GM19438 (cell line): ENCODE data around the gene USP37.

Experiments used
- ATAC-seq: cut with Tn5 transposase; IDR thresholded peaks from one replicate; pipeline ENCODE4 v1.9.1; 2021; ENCODE audit warnings: low read depth; ENCODE audit not compliant: unreplicated experiment

The USP37 gene, protein sequence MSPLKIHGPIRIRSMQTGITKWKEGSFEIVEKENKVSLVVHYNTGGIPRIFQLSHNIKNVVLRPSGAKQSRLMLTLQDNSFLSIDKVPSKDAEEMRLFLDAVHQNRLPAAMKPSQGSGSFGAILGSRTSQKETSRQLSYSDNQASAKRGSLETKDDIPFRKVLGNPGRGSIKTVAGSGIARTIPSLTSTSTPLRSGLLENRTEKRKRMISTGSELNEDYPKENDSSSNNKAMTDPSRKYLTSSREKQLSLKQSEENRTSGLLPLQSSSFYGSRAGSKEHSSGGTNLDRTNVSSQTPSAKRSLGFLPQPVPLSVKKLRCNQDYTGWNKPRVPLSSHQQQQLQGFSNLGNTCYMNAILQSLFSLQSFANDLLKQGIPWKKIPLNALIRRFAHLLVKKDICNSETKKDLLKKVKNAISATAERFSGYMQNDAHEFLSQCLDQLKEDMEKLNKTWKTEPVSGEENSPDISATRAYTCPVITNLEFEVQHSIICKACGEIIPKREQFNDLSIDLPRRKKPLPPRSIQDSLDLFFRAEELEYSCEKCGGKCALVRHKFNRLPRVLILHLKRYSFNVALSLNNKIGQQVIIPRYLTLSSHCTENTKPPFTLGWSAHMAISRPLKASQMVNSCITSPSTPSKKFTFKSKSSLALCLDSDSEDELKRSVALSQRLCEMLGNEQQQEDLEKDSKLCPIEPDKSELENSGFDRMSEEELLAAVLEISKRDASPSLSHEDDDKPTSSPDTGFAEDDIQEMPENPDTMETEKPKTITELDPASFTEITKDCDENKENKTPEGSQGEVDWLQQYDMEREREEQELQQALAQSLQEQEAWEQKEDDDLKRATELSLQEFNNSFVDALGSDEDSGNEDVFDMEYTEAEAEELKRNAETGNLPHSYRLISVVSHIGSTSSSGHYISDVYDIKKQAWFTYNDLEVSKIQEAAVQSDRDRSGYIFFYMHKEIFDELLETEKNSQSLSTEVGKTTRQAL

DNA sequence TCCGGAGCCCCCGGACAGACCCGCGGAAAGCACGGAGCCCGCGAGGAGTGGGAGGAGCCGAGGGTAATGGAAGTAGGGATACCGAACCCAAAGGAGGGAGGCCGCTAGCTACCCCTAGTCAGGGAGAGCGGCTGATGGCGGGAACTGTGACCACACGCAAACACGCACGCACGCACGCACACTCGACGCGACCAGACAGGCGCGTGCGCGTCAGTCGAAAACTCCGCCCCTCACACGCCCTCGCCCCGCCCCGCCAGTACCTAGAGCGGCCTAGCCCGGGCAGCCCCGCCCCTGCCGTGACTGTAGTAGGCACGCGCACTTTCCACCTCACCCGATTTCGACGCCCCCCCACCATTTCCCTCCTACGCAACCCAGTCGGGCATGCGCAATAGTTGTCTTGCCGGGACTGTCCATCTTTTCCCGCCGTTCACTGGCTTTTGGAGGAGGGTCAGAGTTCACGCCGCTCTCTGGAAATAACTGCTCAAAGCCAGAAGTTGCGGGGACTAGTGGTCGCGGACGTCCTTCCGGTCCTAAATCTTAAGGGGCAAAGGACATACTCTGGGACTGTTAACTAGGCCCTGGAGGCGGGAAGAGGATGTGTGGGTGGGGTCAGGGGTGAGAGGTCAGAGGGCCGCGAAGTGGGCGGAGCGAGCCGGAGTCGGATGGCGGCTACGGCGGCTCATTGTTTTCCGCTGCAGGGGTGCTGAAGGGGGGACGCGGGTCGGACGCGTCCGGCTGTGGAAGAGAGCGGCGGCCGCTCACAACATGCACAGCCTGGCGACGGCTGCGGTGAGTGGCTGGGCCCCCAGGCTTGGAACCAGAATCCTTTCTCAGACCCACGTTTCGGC is at the start of gene USP37, which contains the start of gene CNOT9:
Gene USP37, minus strand, starts transcription at position 162 of the 848 bp plus-strand sequence. CDS start 9,698 bp downstream, outside the sequence.
Gene CNOT9, plus strand, starts transcription at position 650 of the 848 bp plus-strand sequence. Its CDS starts 116 bp downstream, at position 766.
- peak; percentile 72 for ATAC-seq

DNA sequence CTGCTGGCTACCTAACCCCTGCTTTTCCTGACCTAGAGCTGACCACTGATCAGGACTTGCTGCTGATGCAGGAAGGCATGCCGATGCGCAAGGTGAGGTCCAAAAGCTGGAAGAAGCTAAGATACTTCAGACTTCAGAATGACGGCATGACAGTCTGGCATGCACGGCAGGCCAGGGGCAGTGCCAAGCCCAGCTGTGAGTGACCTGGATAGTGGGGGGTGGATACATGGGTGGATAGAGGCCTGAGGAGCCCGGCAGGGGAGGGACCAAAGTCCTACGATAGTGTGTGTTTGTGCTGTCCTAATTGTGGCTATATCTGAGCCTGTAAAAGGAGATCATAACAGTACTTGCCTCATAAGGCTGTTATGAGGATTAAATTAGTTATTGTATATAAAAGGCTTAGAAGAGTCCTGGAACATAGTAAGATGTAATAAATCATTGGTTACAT is 47.7 kb upstream of the USP37 start:
- no peak for ATAC-seq

DNA sequence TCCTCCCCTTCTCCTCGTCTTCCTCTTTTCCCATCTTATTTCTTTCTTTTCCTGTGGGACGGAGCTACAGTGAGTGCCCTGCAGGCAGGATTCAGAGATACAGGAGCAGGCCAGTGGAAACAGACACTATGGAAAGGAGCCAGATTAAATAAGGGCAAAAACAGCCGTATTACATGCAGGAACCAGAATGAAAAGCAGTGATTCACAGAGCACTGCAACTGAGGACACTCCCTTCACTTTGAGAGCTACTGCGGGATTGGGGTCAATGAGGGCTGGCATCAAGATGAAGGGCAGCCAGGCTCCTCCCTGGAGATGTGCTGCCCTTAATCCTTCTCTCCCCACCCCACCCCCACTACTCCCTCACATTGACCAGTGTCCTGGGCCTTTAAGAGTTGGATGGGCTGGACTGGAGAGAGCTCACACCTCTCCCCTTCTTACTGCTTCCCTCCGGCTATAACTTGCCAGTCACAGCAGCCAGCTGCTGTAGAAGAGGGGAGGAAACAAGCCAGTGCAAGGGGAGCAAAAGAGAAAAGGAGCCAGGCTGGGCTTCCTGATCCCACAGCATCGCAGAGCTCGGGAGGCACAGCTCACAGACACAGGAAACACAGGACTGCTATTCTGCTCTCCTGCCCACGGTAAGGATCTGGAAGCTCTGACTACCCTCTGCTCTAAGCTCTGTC is 39.4 kb upstream of the USP37 start, which contains the start of gene PLCD4:
Gene PLCD4, plus strand, starts transcription at position 464 of the 680 bp plus-strand sequence. CDS start 7,841 bp downstream, outside the sequence.
- no peak for ATAC-seq

DNA sequence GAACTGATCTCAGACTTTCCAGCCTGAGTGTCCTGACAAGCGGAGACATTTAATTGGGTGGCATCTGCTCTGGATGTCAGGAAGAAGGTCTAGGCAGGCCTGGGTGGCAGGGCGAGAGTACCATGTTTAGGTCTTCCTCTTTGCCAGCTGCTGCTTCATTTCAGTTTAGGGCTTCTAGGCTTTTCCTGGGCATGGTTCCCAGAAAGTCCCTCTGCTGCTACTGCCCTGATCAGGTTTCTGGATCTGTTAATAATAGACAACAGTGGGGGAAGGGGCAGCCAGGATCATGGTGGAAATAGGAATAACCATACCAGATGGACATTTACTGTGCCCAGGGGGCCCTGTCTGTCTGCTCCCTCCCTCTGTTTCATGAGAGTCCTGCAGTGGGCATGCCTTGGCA is 37.3 kb upstream of the USP37 start:
- ATAC-seq, result no peak

DNA sequence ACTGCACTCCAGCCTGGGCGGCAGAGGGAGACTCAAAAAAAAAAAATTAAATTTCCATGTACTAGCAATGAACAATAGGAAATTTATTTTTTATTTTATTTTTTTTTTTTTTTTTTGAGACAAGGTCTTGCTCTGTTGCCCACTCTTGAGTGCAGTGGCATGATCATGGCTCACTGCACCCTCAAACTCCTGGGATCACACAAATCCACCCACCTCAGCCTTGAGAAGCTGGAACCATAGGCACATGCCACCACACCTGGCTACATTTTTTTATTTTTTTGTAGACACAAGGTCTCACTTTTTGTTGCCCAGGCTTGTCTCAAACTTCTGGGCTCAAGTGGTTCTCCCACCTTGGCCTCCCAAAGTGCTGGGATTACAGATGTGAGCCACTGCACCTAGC is 17.4 kb upstream of the USP37 start:
- ATAC-seq, result no peak

DNA sequence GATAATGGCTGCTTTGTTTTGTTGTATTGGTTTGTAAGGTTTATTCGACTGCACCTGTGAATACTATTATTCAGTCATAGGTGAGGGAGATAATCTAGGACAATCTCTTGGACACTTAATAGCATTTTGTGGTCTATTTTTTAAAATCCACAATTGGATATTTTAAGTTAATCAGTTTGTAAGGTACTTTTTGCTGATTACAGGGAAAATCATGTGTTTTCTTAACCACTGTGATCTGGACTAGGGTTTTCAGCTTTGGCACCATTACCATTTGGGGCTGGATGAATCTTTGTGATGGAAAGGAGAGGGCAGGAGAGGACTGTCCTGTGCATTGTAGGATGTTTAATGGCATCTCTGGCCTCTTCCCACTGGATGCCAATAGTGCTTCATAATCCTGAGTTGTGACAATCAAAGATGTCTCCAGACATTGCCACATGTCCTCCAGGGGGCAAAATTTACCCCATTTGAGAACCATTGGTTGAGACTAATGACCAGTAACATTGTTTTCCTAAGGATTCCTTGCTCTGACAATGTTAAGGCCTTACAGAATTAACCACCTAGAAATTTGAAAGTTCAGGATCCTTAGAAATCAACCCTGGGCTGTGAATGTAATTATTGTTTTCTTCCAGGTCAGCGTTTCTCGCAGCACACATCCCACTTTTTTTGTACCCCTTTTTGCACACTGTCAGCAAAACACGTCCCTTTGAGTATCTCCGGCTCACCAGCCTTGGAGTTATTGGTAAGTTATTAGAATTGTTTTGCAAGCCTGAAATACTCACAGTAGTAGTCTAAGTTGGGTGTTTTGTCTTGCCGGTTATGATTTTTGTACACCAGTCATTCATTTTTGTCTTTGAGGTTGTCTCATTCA is 16.1 kb upstream of the USP37 start:
- no peak for ATAC-seq

DNA sequence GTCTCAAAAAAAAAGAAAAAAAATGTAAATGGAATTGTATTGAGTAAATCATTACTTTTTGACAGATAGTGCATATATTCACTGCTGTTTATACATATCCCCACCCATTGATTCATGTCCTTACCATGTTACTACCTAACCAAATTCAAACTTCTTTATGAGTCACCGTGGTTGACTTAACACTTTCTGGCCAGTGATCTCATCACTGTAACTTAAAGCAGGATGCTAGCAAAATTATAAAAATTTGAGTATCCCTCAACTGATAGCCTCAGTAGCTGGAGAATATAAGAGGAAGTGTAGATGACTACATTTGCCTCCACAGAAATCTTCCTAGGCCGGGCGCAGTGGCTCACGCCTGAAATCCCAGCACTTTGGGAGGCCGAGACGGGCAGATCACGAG is 13.9 kb upstream of the USP37 start:
- ATAC-seq, result no peak

DNA sequence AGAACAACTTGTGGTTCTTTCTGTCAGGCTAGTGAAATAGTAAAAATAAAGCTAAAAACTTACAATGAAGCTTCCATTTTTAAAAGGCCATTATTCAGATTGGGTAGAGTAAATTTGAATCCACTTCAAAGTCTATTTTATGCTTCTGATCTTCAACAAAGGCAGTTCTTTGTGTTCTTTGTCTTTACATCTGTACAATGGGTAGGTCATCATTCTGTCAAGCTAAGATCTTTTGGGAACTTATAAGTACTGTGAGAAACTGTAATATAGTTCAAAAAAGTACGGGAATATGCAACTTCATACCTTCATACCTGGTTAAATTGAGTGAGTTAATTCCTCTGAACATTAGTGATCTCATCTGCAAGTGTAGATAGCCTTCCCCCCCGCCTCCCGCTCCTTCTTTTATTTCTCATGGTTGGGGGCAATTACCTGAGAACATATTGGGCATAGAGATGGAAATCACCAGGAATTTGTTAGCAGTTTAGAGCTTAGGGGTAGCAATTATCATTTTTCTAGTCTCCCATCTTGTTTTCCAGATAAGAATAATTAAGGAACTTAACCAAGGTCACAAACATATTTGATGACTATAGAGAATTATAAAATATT is 10.2 kb upstream of the USP37 start:
- no peak for ATAC-seq

DNA sequence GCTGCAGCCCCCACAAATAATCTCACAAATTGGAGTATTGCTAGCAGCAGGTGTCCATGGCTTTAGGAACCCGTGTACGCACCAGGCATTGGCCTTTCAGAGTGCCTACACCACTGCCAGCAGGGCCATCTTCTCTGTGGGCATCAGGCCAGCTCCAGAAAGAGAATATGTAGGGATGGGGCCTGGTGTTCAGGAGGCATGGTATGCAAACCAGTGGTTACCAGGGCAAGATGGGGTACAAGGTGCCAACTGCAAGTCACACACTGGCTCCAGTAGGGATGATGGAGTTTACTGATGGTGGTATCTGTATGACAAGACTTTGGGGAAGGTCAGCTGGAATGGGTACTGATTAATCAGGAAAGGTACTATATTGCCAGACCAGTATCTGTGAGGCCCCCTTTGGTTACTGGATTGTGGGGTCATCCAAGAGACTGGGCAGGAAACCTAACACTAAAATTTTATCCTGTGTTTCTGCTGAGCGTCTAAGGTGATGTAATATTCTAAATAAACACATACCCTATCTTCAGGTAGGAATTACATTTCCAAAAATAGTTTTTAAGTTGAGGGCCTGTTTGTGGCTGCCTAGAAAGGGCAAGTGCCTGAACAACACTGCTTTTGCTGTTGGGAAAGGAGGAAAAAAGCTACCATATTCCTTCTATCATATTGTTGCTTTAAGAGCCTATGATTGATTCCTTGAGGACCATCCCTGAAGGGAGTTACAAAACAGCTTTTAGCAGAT is 9.5 kb upstream of the USP37 start:
- ATAC-seq, result no peak

DNA sequence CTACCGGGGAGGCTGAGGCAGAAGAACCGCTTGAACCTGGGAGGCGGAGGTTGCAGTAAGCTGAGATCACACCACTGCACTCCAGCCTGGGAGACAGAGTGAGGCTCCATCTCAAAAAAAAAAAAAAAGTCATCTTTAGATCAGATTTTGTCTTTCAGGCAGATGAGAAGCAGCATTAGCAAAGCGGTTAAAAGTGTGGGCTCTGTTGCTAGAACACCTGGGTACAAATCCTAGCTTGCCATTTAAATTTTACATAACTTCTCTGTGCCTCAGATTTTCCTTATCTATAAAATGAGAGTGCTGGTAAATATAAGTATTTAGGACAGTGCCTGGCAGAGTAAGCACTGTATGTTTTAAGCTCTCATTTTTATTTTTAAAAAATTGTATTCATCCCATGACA is 8.7 kb upstream of the USP37 start:
- no peak for ATAC-seq

DNA sequence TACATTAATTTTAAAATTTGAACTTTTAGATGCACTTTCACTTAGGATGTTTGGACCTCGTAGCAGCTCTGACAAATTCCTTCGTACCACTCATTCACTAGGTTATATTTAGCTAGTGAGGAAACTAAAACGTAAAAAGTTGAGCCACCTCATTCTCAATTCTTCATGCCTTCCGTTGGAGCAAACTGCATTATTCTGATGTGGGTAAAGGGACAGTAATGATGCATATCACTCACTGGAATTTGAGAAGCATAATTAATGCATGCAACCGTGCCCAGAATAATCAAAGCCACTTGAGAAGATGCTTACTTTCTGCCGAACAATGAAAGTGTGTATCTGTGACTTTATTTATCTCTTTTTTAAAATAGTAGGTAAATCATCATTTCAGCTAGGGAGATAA is 2.7 kb upstream of the USP37 start:
- no peak for ATAC-seq

DNA sequence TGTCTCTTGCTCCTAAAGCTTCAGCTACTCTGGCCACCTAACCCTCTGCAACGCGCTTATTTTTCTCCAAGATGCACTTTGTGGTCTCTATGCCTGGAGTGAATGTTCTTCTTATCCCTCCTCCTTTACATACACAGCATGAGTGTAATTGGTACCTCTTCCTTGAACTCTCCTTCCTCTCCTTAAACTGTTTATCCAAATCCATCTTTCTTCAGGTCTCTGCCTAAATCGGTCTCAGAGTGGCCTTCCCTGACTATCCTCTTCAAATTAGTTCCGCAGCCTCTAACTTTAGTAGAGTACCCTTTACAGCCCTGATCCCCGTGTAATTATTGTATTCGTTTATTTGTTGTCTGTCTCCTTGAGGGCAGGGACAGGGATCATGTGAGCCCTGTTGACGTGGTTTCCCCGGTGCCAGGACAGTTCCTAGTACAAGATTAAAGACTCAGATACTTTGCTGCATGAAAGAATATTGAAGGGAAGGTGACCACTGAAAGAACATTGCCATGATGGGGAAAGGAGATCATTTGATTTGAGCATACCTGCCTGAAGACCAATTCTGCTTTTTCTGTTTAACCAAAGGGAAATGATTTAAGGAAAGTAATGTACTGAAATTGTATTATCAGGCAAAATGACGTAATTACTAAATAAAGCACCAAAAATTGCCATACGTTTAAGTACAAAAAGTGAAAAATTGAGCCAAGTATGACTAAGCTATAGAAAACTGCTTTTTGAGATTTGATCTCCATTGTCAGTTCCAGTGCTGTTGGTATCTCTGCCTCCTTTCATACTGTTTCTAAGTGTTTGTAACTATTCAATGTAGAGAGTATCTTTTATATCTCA is 1.7 kb upstream of the USP37 start:
- no peak for ATAC-seq

DNA sequence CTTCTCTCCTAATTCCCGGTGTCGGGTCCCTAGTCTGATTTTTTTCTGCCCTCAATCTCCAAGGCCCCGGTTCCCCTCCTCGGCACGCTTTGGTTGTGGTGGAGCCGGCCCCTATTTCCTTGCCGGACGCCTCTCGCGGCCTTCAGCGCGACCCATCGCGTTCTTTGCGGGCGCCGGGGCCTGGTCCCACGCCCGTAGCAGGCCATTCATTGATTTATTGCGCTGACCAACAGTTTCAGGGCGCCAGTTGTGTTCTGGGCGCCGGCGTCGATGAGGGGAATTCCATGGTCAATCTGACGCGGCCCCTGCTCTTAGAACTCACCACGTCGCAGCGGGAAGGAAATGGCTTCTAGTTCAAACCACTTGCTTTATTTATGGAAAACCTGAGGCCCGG is 884 bp upstream of the USP37 start:
- ATAC-seq, result peak; percentile 19

DNA sequence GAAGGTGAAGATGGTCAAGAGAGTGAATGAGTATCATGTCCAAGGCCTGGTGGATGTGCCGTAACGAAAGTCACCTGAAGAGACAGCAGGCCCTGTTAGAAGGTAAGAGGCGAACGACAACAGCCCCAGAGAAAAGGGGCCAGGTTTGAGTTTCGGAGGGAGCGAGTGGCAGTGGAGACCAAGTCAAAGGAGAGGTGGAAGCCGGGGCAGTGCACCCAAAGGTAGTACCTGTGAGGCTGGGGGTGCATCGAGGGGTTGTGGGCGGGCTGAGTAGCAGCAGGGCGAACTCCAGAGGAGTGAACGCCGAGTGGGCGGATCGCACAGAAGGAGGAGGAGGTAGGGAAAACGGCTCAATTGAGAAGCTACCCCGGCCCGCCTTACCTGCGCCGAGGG is 358 bp downstream of the USP37 start:
- peak; percentile 38 for ATAC-seq

DNA sequence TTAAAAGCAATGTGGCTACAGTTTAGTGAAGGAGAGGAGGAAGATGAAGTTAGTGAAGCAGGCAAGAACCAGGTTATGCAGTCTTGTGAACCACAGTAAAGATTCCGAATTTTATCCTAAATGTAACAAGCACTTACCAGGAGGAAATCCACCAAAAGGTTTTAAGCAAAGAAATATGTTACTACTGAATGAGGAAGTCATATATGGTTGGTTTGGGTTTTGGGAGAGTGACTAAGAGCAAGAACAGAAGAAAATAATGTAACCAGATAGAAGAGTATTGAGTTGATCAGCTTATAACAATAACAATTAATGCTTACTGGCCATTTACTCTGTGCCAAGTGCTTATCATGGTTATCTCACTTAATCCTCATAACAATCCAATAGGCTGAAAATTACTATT is 1.9 kb downstream of the USP37 start:
- no peak for ATAC-seq

DNA sequence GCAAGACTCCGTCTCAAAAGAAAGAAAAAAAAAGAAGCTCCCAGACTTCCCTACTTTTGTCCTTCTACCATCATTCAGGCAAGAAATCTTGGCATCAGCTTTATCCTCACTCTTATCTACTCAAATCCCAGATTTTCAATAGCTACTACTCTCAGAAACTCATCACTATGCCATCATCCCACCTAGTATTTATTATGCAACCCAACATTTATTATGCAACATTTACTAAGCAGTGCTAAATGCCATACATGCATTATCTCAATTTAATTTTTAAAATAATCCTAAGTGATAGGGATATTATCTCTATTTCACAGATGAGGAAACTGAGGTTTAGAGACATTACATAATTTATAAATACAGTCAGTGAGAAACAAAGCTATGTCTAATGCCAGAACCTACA is 4.1 kb downstream of the USP37 start:
- no peak for ATAC-seq

DNA sequence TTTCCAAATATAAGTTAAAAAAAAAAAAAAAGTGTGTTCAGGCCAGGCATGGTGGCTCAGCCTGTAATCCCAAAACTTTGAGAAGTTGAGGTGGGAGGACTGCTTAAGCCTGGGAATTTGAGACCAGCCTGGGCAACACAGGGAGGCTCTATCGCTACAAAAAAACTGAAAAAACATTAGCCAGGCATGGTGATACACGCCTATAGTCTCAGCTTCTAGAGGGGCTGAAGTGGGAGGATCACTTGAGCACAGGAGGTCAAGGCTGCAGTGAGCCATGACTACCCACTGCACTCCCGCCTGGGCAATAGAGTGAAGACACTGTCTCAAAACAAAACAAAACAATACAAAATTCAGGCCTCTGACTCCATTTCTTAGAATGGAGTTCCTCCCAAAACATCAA is 9.2 kb downstream of the USP37 start:
- ATAC-seq, result no peak
